ENCODE data around the gene MCEMP1.
"Not testable (repeated sequence)": the region's sequence is repeated elsewhere in the genome, so short reads cannot be mapped to it uniquely, and the experiment has no call there.

MCEMP1 gene

GRCh38 chr19:7643629-7644549 lies 33.0 kb upstream of the MCEMP1 start:
- ATAC-seq = not testable (repeated sequence)
- peak; percentile 28 for DNase-seq

- ATAC-seq = no peak
- DNase-seq = no peak
Observed at GRCh38 chr19:7644550-7644877, 32.4 kb upstream of the MCEMP1 start.

- DNase-seq = no peak
- ATAC-seq = no peak
Observed at GRCh38 chr19:7645163-7645562, 31.7 kb upstream of the MCEMP1 start.

- no peak for DNase-seq
- ATAC-seq = no peak
Observed at GRCh38 chr19:7645656-7646425, 31.0 kb upstream of the MCEMP1 start.

GRCh38 chr19:7646426-7646700 lies 30.5 kb upstream of the MCEMP1 start:
- no peak for DNase-seq
- ATAC-seq = no peak

GRCh38 chr19:7647156-7647555 lies 29.7 kb upstream of the MCEMP1 start:
- ATAC-seq (no peak), DNase-seq (no peak)

GRCh38 chr19:7648265-7649014 lies 28.4 kb upstream of the MCEMP1 start:
- DNase-seq = no peak
- no peak for ATAC-seq

GRCh38 chr19:7650148-7650547 lies 26.7 kb upstream of the MCEMP1 start:
- DNase-seq (no peak), ATAC-seq (no peak)

GRCh38 chr19:7652061-7652641 lies 24.7 kb upstream of the MCEMP1 start:
- ATAC-seq (peak; percentile 73), DNase-seq (peak; percentile 88)

- DNase-seq (no peak), ATAC-seq (no peak)
Observed at GRCh38 chr19:7654401-7654800, 22.5 kb upstream of the MCEMP1 start.

- DNase-seq (no peak), ATAC-seq (no peak)
Observed at GRCh38 chr19:7655581-7655980, 21.3 kb upstream of the MCEMP1 start.

GRCh38 chr19:7657131-7657751 lies 19.6 kb upstream of the MCEMP1 start:
- ATAC-seq = peak; percentile 84

GRCh38 chr19:7658219-7658686 lies 18.6 kb upstream of the MCEMP1 start:
- DNase-seq (peak; percentile 53), ATAC-seq (peak; percentile 84)

More at GRCh38 chr19:7657131-7657751, 19.6 kb upstream of the MCEMP1 start:
- peak; percentile 74 for DNase-seq

GRCh38 chr19:7661744-7662538 lies 14.9 kb upstream of the MCEMP1 start:
- no peak for DNase-seq
- ATAC-seq = no peak

- no peak for ATAC-seq
Observed at GRCh38 chr19:7662657-7663056, 14.2 kb upstream of the MCEMP1 start.

GRCh38 chr19:7663706-7664105 lies 13.2 kb upstream of the MCEMP1 start:
- DNase-seq (no peak), ATAC-seq (no peak)

More at GRCh38 chr19:7662657-7663056, 14.2 kb upstream of the MCEMP1 start:
- DNase-seq = no peak

- DNase-seq = no peak
- no peak for ATAC-seq
Observed at GRCh38 chr19:7665076-7665475, 11.8 kb upstream of the MCEMP1 start.

GRCh38 chr19:7668842-7669241 lies 8.0 kb upstream of the MCEMP1 start, which contains the start of gene RETN:
Gene RETN (plus strand): TSS chr19:7669049. CDS start chr19:7669327, 278 bp downstream.
- ATAC-seq (no peak), DNase-seq (no peak)

GRCh38 chr19:7669641-7670040 lies 7.2 kb upstream of the MCEMP1 start:
- no peak for ATAC-seq
- DNase-seq = no peak

GRCh38 chr19:7670150-7670783 lies 6.6 kb upstream of the MCEMP1 start:
- DNase-seq (peak; percentile 44), ATAC-seq (peak; percentile 51)

All from stimulated activated naive CD8-positive, alpha-beta T cell treated with anti-CD3 and anti-CD28 coated beads, Interleukin-15, Interleukin-2, amounts not matched to agents 100 U/mL and 50 U/mL, for 24 hours (primary cell).